SK-N-SH treated with all-trans-retinoic acid at 6 μM for 48 hours (cell line): ENCODE data around the gene MEG3.

Source experiments
- ATAC-seq: fragments of 200-7000 bp; cut with Tn5 transposase; 3 replicates; pipeline ENCODE4 v1.9.1; 2020; ENCODE audit warnings: mild to moderate bottlenecking, moderate library complexity
- ARNTL ChIP-seq: fragments of 450-650 bp; formaldehyde crosslinking; IDR thresholded peaks from 2 replicates; pipeline ENCODE4 v1.5.0; 2020; ENCODE audit warnings: low read depth, mild to moderate bottlenecking, moderate library complexity, borderline replicate concordance
- BACH2 ChIP-seq: fragments of 250-450 bp; sonication (Bioruptor Pico); IDR thresholded peaks from 2 replicates; pipeline ENCODE4 v1.9.0; 2021; ENCODE audit warnings: mild to moderate bottlenecking, borderline replicate concordance
- CREB5 ChIP-seq: fragments of 250-450 bp; sonication (Bioruptor Pico); IDR thresholded peaks from 2 replicates; pipeline ENCODE4 v1.5.1; 2020; ENCODE audit warnings: low read depth, mild to moderate bottlenecking, moderate library complexity
- CSDC2 ChIP-seq: fragments of 250-450 bp; sonication (Bioruptor Pico); IDR thresholded peaks from 2 replicates; pipeline ENCODE4 v1.5.0; 2020; ENCODE audit warnings: mild to moderate bottlenecking, moderate library complexity
- CSRNP3 ChIP-seq: fragments of 250-450 bp; sonication (Bioruptor Pico); IDR thresholded peaks from 2 replicates; pipeline ENCODE4 v1.5.1; 2021; ENCODE audit warnings: mild to moderate bottlenecking, moderate library complexity
- GLIS3 ChIP-seq: fragments of 250-450 bp; sonication (Bioruptor Pico); IDR thresholded peaks from 2 replicates; pipeline ENCODE4 v1.5.0; 2020; ENCODE audit warnings: mild to moderate bottlenecking, moderate library complexity
- OSR1 ChIP-seq: fragments of 250-450 bp; sonication (Bioruptor Pico); IDR thresholded peaks from 2 replicates; pipeline ENCODE4 v1.8.0; 2022; ENCODE audit warnings: moderate library complexity, mild to moderate bottlenecking, inconsistent platforms
- PATZ1 ChIP-seq: fragments of 250-450 bp; sonication (Bioruptor Pico); IDR thresholded peaks from 2 replicates; pipeline ENCODE4 v1.8.0; 2020; ENCODE audit warnings: mild to moderate bottlenecking, moderate library complexity, borderline replicate concordance
- PPARA ChIP-seq: fragments of 250-450 bp; sonication (Bioruptor Pico); IDR thresholded peaks from 2 replicates; pipeline ENCODE4 v1.5.0; 2020; ENCODE audit warnings: mild to moderate bottlenecking, borderline replicate concordance
- RARB ChIP-seq: fragments of 250-450 bp; sonication (Bioruptor Pico); IDR thresholded peaks from 2 replicates; pipeline ENCODE4 v1.8.0; 2021; ENCODE audit warnings: mild to moderate bottlenecking, moderate library complexity
- SNAI2 ChIP-seq: fragments of 250-450 bp; sonication (Bioruptor Pico); IDR thresholded peaks from 2 replicates; pipeline ENCODE4 v1.5.0; 2020; ENCODE audit warnings: mild to moderate bottlenecking, moderate library complexity
- TCF4 ChIP-seq: fragments of 250-450 bp; sonication (Bioruptor Pico); IDR thresholded peaks from 2 replicates; pipeline ENCODE4 v1.8.0; 2021; ENCODE audit warnings: mild to moderate bottlenecking, moderate library complexity, borderline replicate concordance
- TOX ChIP-seq: fragments of 250-450 bp; sonication (Bioruptor Pico); IDR thresholded peaks from 2 replicates; pipeline ENCODE4 v1.8.0; 2021; ENCODE audit warnings: mild to moderate bottlenecking, moderate library complexity, borderline replicate concordance
- TSHZ2 ChIP-seq: fragments of 250-450 bp; sonication (Bioruptor Pico); IDR thresholded peaks from 2 replicates; pipeline ENCODE4 v1.5.0; 2020; ENCODE audit warnings: mild to moderate bottlenecking, moderate library complexity
- ZC3H10 ChIP-seq: fragments of 250-450 bp; sonication (Bioruptor Pico); IDR thresholded peaks from 2 replicates; pipeline ENCODE4 v1.5.1; 2021; ENCODE audit warnings: mild to moderate bottlenecking, moderate library complexity
- ZFP3 ChIP-seq: fragments of 250-450 bp; sonication (Bioruptor Pico); IDR thresholded peaks from 2 replicates; pipeline ENCODE4 v1.5.0; 2020; ENCODE audit warnings: mild to moderate bottlenecking, moderate library complexity
- ZNF565 ChIP-seq: fragments of 450-650 bp; formaldehyde crosslinking; conservative IDR thresholded peaks from 2 replicates; pipeline ENCODE4 v1.5.0; 2020; ENCODE audit warnings: low read depth, mild to moderate bottlenecking, moderate library complexity
- ZNF70 ChIP-seq: fragments of 450-650 bp; formaldehyde crosslinking; IDR thresholded peaks from 2 replicates; pipeline ENCODE4 v1.5.0; 2020; ENCODE audit warnings: mild to moderate bottlenecking, moderate library complexity
- ZNF8 ChIP-seq: fragments of 450-650 bp; formaldehyde crosslinking; IDR thresholded peaks from 2 replicates; pipeline ENCODE4 v1.5.0; 2020; ENCODE audit warnings: mild to moderate bottlenecking, moderate library complexity

Gene MEG3

GRCh38 chr14:100825713-100826331 lies at the start of gene MEG3:
MEG3 (plus strand) TSS chr14:100826118.
- TF ChIP-seq TCF4 (CRISPR knock-in tag) (no peak), CREB5 (CRISPR knock-in tag) (no peak), PATZ1 (CRISPR knock-in tag) (no peak), BACH2 (CRISPR knock-in tag) (no peak), ZFP3 (CRISPR knock-in tag) (no peak), ZNF565 (CRISPR knock-in tag) (no peak), TSHZ2 (CRISPR knock-in tag) (no peak), SNAI2 (CRISPR knock-in tag) (no peak), ZNF8 (CRISPR knock-in tag) (no peak), RARB (no peak), ZNF70 (CRISPR knock-in tag) (no peak), CSDC2 (CRISPR knock-in tag) (no peak), ZC3H10 (CRISPR knock-in tag) (no peak), CSRNP3 (CRISPR knock-in tag) (no peak), OSR1 (no peak)

GRCh38 chr14:100776681-100777365 lies 49.1 kb upstream of the MEG3 start:
- ATAC-seq: no peak
- TF ChIP-seq SNAI2 (CRISPR knock-in tag) (no peak), RARB (no peak), ARNTL (CRISPR knock-in tag) (no peak), ZNF8 (CRISPR knock-in tag) (no peak), GLIS3 (CRISPR knock-in tag) (no peak), TOX (no peak), ZFP3 (CRISPR knock-in tag) (no peak), PPARA (CRISPR knock-in tag) (no peak), ZNF70 (CRISPR knock-in tag) (no peak), CSDC2 (CRISPR knock-in tag) (no peak)

More at GRCh38 chr14:100825713-100826331, at the start of gene MEG3:
- no peak for ATAC-seq

GRCh38 chr14:100777366-100777817 lies 48.5 kb upstream of the MEG3 start:
- TF ChIP-seq CREB5 (CRISPR knock-in tag): no peak
- 0 out of 2 replicates have a peak, but pooled peaks have one; percentile 13 for TF ChIP-seq TSHZ2 (CRISPR knock-in tag)
- TF ChIP-seq ZNF565 (CRISPR knock-in tag): no peak
- TF ChIP-seq ZC3H10 (CRISPR knock-in tag): no peak
- no peak for ATAC-seq
